Gastrocnemius medialis (tissue), 4 donors: ENCODE measurements around the gene ATP6V0D1. TPM values are rescaled to one million over a fixed set of nuclear protein-coding genes. Genes with fewer than 3 reads are reported as not detected.
A peak's percentile ranks its signal among the peaks of the same experiment; 100 is the strongest.

Source experiments
- ATAC-seq, 2 donors: fragments of 150-250 bp; one replicate each; pipeline ENCODE4 v1.9.1; 2016
- DNase-seq, 2 donors: peaks; one replicate each; pipeline ENCODE4 v3.0.0-alpha.2; 2019
- H3K27ac ChIP-seq, 4 donors: fragments of 200-600 bp; sonication (generic); 1 replicate in 1 of 4; 2 replicates in 3 of 4; pipeline ENCODE4 v1.5.1; 2016 to 2018; ENCODE audit warnings: mild to moderate bottlenecking in 2 of 4, moderate library complexity in 1 of 4
- H3K27me3 ChIP-seq, 3 donors: fragments of 200-600 bp; sonication (generic) in 2 of 3; 1 replicate in 1 of 3; 2 replicates in 2 of 3; pipeline versions ENCODE4 v1.5.1 to v1.6.0; 2016 to 2019; ENCODE audit warnings: mild to moderate bottlenecking in 1 of 3, moderate library complexity in 1 of 3
- H3K36me3 ChIP-seq, 2 donors: fragments of 200-600 bp; sonication (generic) in 1 of 2; one replicate each; pipeline ENCODE4 v1.5.1; 2017 to 2018
- H3K4me1 ChIP-seq, 2 donors: fragments of 200-600 bp; sonication (generic) in 1 of 2; one replicate each; pipeline ENCODE4 v1.5.1; 2016 to 2017; ENCODE audit warnings: mild to moderate bottlenecking in 2 of 2
- H3K4me3 ChIP-seq, 4 donors: fragments of 200-600 bp; sonication (generic) in 3 of 4; 1 replicate in 1 of 4; 2 replicates in 3 of 4; pipeline ENCODE4 v1.5.1; 2016 to 2019; ENCODE audit warnings: mild to moderate bottlenecking in 2 of 4
- H3K9me3 ChIP-seq, 3 donors: fragments of 200-600 bp; sonication (generic) in 2 of 3; 1 replicate in 1 of 3; 2 replicates in 2 of 3; pipeline ENCODE4 v1.5.1; 2016 to 2019
- CTCF ChIP-seq, 5 experiments: fragments of 450-650 bp in 3 of 5; fragments of 200-600 bp in 2 of 5; sonication (generic) in 2 of 5; IDR thresholded peaks in 4 of 5; conservative IDR thresholded peaks in 1 of 5; 1 replicate in 4 of 5; 2 replicates in 1 of 5; pipeline ENCODE4 v1.5.1; 2016 to 2019; ENCODE audit warnings: antibody characterized with exemption in 5 of 5, mild to moderate bottlenecking in 3 of 5, moderate library complexity in 3 of 5
- POLR2A ChIP-seq, 2 donors: fragments of 450-650 bp; IDR thresholded peaks; one replicate each; pipeline ENCODE4 v1.6.1; 2017; ENCODE audit warnings: antibody characterized with exemption in 2 of 2, mild to moderate bottlenecking in 2 of 2, moderate library complexity in 2 of 2
- in situ Hi-C, 4 donors: fragments of 200-750 bp; cut with MboI; loops; one replicate each; pipeline versions ENCODE4 v1.15.0 to v1.8.0; 2017; ENCODE audit warnings: low sequenced_read_pairs in 4 of 4
- intact Hi-C: fragments of 100-400 bp; cut with DNase I; formaldehyde crosslinking; loops from one replicate; pipeline ENCODE4 v1.15.1; 2023; ENCODE audit warnings: low total_unique reads
- total RNA-seq, 4 donors: library from RNA; depleted of rRNA; stranded (reverse); fragments of >200 nt; gene quantifications; one replicate each; pipeline versions ENCODE4 v1.1.0 to v1.2.3, GENCODE V29; 2016

ATP6V0D1 gene
- total RNA-seq, 4 donors from 2014 or later = 117 to 211 (median 157) TPM

DNA sequence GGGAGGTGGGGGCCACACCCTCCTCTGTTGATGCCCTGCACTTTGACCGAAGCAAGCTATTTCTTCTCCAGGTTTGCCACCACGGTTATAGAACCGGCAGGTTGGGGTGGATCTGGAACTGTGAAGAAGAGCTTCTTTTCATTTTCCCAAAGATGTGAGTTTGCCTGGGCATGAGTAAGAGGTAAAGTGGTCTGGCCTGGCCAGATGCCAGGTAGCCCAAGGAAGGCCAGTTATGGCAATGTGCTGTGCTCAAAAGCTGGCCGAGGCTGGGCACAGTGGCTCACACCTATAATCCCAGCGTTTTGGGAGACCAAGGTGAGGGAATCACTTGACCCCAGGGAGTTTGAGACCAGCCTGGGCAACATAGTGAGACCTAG lies 18.7 kb downstream of the ATP6V0D1 start:
- no peak for ATAC-seq
- intact Hi-C loops (no loop called here), in situ Hi-C loops (no loop called here)
- Histone ChIP-seq H3K27ac (peak overlapping the region; percentile 40 to 90 (median 64)), H3K27me3 (no peaks in the 10 kb centered on the region), H3K4me3 (no peak overlapping the region), H3K9me3 (no peaks in the 10 kb centered on the region), H3K36me3 (no peaks in the 10 kb centered on the region), H3K4me1 (peaks cover 87 to 90% of the 10 kb centered on the region in 2 donors)
- no peak for DNase-seq
- no peak for TF ChIP-seq CTCF (IDR thresholded peaks at IDR 0.05 in 4 of 5, conservative IDR thresholded peaks at IDR 0.05 in 1 of 5)
- no peak for TF ChIP-seq POLR2A (IDR thresholded peaks at IDR 0.05)

GRCh38 chr16:67461600-67462278 lies 19.2 kb downstream of the ATP6V0D1 start:
- H3K27ac ChIP-seq = peak overlapping the region; percentile 54 to 90 (median 70)
- TF ChIP-seq CTCF (IDR thresholded peaks at IDR 0.05 in 4 of 5, conservative IDR thresholded peaks at IDR 0.05 in 1 of 5) (no peak), POLR2A (IDR thresholded peaks at IDR 0.05) (no peak)
- H3K36me3 ChIP-seq = no peaks in the 10 kb centered on the region
- in situ Hi-C loops (no loop called here), intact Hi-C loops (no loop called here)
- H3K27me3 ChIP-seq = no peaks in the 10 kb centered on the region
- ATAC-seq (peak; percentile 65 to 77), DNase-seq (peak; percentile 86 to 95)
- H3K9me3 ChIP-seq = no peaks in the 10 kb centered on the region
- no peak overlapping the region for H3K4me3 ChIP-seq
- H3K4me1 ChIP-seq = peaks cover 92 to 93% of the 10 kb centered on the region in 2 donors

DNA sequence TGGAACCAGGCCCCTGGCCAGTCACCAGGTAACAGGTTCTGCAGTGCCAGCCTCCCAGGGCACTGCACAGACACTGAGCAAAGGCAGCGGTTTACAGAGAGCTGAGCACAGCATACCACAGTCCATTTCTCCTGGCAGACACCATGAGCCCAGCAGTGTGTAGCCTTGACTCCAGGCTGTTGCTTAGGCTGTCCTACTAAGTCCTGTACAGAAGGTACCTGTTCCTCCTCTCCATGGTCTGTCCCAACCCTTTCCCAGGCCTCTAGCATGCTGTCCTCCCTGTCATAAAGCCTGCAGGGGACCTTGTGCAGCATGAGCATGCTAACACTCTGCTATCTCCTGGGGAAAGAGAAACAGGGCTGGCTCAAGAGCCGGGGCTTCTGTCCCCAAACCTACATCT lies 20.0 kb downstream of the ATP6V0D1 start:
- peaks cover 99% of the 10 kb centered on the region in 2 donors for H3K4me1 ChIP-seq
- DNase-seq (no peak), ATAC-seq (no peak)
- TF ChIP-seq POLR2A (IDR thresholded peaks at IDR 0.05) (no peak), CTCF (IDR thresholded peaks at IDR 0.05 in 4 of 5, conservative IDR thresholded peaks at IDR 0.05 in 1 of 5) (no peak)
- intact Hi-C loops = no loop called here
- no peaks in the 10 kb centered on the region for H3K27me3 ChIP-seq
- no peaks in the 10 kb centered on the region for H3K9me3 ChIP-seq
- no peaks in the 10 kb centered on the region for H3K36me3 ChIP-seq
- H3K27ac ChIP-seq = peak overlapping the region in 3 of 4 donors; percentile 67 to 90 (median 73)
- in situ Hi-C loops = no loop called here
- H3K4me3 ChIP-seq = no peak overlapping the region

- in situ Hi-C loops = no loop called here
- peak overlapping the region; percentile 54 to 90 (median 70) for H3K27ac ChIP-seq
- TF ChIP-seq CTCF (IDR thresholded peaks at IDR 0.05 in 4 of 5, conservative IDR thresholded peaks at IDR 0.05 in 1 of 5) (no peak), POLR2A (IDR thresholded peaks at IDR 0.05) (no peak)
- intact Hi-C loops = no loop called here
- no peaks in the 10 kb centered on the region for H3K27me3 ChIP-seq
- H3K36me3 ChIP-seq = no peaks in the 10 kb centered on the region
- no peak for ATAC-seq
- H3K4me1 ChIP-seq = peaks cover 92% of the 10 kb centered on the region in 2 donors
- DNase-seq = peak in 1 of 2 donors; percentile 35
- no peak overlapping the region for H3K4me3 ChIP-seq
- no peaks in the 10 kb centered on the region for H3K9me3 ChIP-seq
These were observed 20.8 kb downstream of the ATP6V0D1 start for GRCh38 chr16:67460168-67460567.

DNA sequence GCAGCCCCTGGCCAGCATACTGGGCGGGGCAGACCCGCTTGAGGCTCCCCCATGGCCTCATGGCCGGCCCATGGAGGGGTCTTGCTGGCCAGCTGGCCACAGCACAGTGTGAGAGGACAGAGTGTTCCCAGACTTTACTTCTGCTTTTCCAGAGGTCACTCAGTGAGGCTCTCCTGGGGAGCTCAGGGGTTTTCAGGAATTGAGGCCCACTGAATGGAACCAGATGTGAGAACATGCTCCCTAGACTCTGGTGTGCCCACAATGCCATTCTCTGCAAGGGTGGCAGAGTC lies 21.2 kb downstream of the ATP6V0D1 start:
- TF ChIP-seq CTCF (IDR thresholded peaks at IDR 0.05 in 4 of 5, conservative IDR thresholded peaks at IDR 0.05 in 1 of 5) (no peak), POLR2A (IDR thresholded peaks at IDR 0.05) (no peak)
- peak overlapping the region; percentile 54 to 90 (median 70) for H3K27ac ChIP-seq
- H3K4me1 ChIP-seq = peaks cover 88% of the 10 kb centered on the region in 2 donors
- no peak for DNase-seq
- no peaks in the 10 kb centered on the region for H3K9me3 ChIP-seq
- in situ Hi-C loops = no loop called here
- intact Hi-C loops = no loop called here
- no peak overlapping the region for H3K4me3 ChIP-seq
- H3K27me3 ChIP-seq = no peaks in the 10 kb centered on the region
- H3K36me3 ChIP-seq = no peaks in the 10 kb centered on the region
- no peak for ATAC-seq
